ENCODE measurements around the gene ARL3.

DNA sequence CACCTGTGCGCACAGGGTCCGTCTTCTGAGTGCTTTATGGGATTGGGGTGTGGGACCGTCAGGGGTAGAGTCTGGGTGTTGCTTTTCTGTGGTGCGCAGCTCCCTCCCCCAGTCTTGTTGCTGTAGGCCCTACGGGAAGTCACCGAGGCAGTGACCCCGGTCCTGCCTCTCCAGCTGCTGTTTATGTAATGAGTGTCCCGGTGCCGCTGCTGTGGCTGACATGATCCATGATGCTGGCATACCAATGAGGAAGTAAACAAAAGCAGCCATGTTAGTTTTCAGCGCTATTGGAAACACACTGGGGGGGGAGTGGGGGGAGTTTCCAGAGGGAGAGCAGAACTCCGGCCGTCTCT, 68.8 kb downstream of the ARL3 start:
- TF ChIP-seq, protein P1, sequence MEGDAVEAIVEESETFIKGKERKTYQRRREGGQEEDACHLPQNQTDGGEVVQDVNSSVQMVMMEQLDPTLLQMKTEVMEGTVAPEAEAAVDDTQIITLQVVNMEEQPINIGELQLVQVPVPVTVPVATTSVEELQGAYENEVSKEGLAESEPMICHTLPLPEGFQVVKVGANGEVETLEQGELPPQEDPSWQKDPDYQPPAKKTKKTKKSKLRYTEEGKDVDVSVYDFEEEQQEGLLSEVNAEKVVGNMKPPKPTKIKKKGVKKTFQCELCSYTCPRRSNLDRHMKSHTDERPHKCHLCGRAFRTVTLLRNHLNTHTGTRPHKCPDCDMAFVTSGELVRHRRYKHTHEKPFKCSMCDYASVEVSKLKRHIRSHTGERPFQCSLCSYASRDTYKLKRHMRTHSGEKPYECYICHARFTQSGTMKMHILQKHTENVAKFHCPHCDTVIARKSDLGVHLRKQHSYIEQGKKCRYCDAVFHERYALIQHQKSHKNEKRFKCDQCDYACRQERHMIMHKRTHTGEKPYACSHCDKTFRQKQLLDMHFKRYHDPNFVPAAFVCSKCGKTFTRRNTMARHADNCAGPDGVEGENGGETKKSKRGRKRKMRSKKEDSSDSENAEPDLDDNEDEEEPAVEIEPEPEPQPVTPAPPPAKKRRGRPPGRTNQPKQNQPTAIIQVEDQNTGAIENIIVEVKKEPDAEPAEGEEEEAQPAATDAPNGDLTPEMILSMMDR (IDR thresholded peaks at IDR 0.05) = no peak
- no peak for TF ChIP-seq EP300 (IDR thresholded peaks at IDR 0.05)
- TF ChIP-seq POLR2A (IDR thresholded peaks at IDR 0.05) = no peak
